SK-N-SH treated with all-trans-retinoic acid at 6 μM for 48 hours (cell line): Measurements from ENCODE around the gene SPATA33.
"Not testable (repeated sequence)": the region's sequence is repeated elsewhere in the genome, so short reads cannot be mapped to it uniquely, and the experiment has no call there.

ENCODE experiments used
- ATAC-seq: fragments of 200-7000 bp; cut with Tn5 transposase; 3 replicates; pipeline ENCODE4 v1.9.1; 2020; ENCODE audit warnings: mild to moderate bottlenecking, moderate library complexity
- ARNTL ChIP-seq: fragments of 450-650 bp; formaldehyde crosslinking; IDR thresholded peaks from 2 replicates; pipeline ENCODE4 v1.5.0; 2020; ENCODE audit warnings: low read depth, mild to moderate bottlenecking, moderate library complexity, borderline replicate concordance
- BACH2 ChIP-seq: fragments of 250-450 bp; sonication (Bioruptor Pico); IDR thresholded peaks from 2 replicates; pipeline ENCODE4 v1.9.0; 2021; ENCODE audit warnings: mild to moderate bottlenecking, borderline replicate concordance
- CREB5 ChIP-seq: fragments of 250-450 bp; sonication (Bioruptor Pico); IDR thresholded peaks from 2 replicates; pipeline ENCODE4 v1.5.1; 2020; ENCODE audit warnings: low read depth, mild to moderate bottlenecking, moderate library complexity
- CSRNP3 ChIP-seq: fragments of 250-450 bp; sonication (Bioruptor Pico); IDR thresholded peaks from 2 replicates; pipeline ENCODE4 v1.5.1; 2021; ENCODE audit warnings: mild to moderate bottlenecking, moderate library complexity
- ESRRG ChIP-seq: fragments of 250-450 bp; sonication (Bioruptor Pico); IDR thresholded peaks from 2 replicates; pipeline ENCODE4 v1.6.1; 2021; ENCODE audit warnings: mild to moderate bottlenecking
- GLIS3 ChIP-seq: fragments of 250-450 bp; sonication (Bioruptor Pico); IDR thresholded peaks from 2 replicates; pipeline ENCODE4 v1.5.0; 2020; ENCODE audit warnings: mild to moderate bottlenecking, moderate library complexity
- PATZ1 ChIP-seq: fragments of 250-450 bp; sonication (Bioruptor Pico); IDR thresholded peaks from 2 replicates; pipeline ENCODE4 v1.8.0; 2020; ENCODE audit warnings: mild to moderate bottlenecking, moderate library complexity, borderline replicate concordance
- POU6F1 ChIP-seq: fragments of 250-450 bp; sonication (Bioruptor Pico); IDR thresholded peaks from 2 replicates; pipeline ENCODE4 v1.8.0; 2021; ENCODE audit warnings: low read depth, mild to moderate bottlenecking, moderate library complexity, borderline replicate concordance
- PPARA ChIP-seq: fragments of 250-450 bp; sonication (Bioruptor Pico); IDR thresholded peaks from 2 replicates; pipeline ENCODE4 v1.5.0; 2020; ENCODE audit warnings: mild to moderate bottlenecking, borderline replicate concordance
- RARB ChIP-seq: fragments of 250-450 bp; sonication (Bioruptor Pico); IDR thresholded peaks from 2 replicates; pipeline ENCODE4 v1.8.0; 2021; ENCODE audit warnings: mild to moderate bottlenecking, moderate library complexity
- SNAI2 ChIP-seq: fragments of 250-450 bp; sonication (Bioruptor Pico); IDR thresholded peaks from 2 replicates; pipeline ENCODE4 v1.5.0; 2020; ENCODE audit warnings: mild to moderate bottlenecking, moderate library complexity
- TCF4 ChIP-seq: fragments of 250-450 bp; sonication (Bioruptor Pico); IDR thresholded peaks from 2 replicates; pipeline ENCODE4 v1.8.0; 2021; ENCODE audit warnings: mild to moderate bottlenecking, moderate library complexity, borderline replicate concordance
- TOX ChIP-seq: fragments of 250-450 bp; sonication (Bioruptor Pico); IDR thresholded peaks from 2 replicates; pipeline ENCODE4 v1.8.0; 2021; ENCODE audit warnings: mild to moderate bottlenecking, moderate library complexity, borderline replicate concordance
- TSHZ2 ChIP-seq: fragments of 250-450 bp; sonication (Bioruptor Pico); IDR thresholded peaks from 2 replicates; pipeline ENCODE4 v1.5.0; 2020; ENCODE audit warnings: mild to moderate bottlenecking, moderate library complexity
- ZC3H10 ChIP-seq: fragments of 250-450 bp; sonication (Bioruptor Pico); IDR thresholded peaks from 2 replicates; pipeline ENCODE4 v1.5.1; 2021; ENCODE audit warnings: mild to moderate bottlenecking, moderate library complexity
- ZFP3 ChIP-seq: fragments of 250-450 bp; sonication (Bioruptor Pico); IDR thresholded peaks from 2 replicates; pipeline ENCODE4 v1.5.0; 2020; ENCODE audit warnings: mild to moderate bottlenecking, moderate library complexity
- ZFP30 ChIP-seq: fragments of 450-650 bp; formaldehyde crosslinking; IDR thresholded peaks from 2 replicates; pipeline ENCODE4 v1.5.0; 2022; ENCODE audit warnings: mild to moderate bottlenecking, moderate library complexity
- ZNF565 ChIP-seq: fragments of 450-650 bp; formaldehyde crosslinking; conservative IDR thresholded peaks from 2 replicates; pipeline ENCODE4 v1.5.0; 2020; ENCODE audit warnings: low read depth, mild to moderate bottlenecking, moderate library complexity
- ZNF70 ChIP-seq: fragments of 450-650 bp; formaldehyde crosslinking; IDR thresholded peaks from 2 replicates; pipeline ENCODE4 v1.5.0; 2020; ENCODE audit warnings: mild to moderate bottlenecking, moderate library complexity
- ZNF8 ChIP-seq: fragments of 450-650 bp; formaldehyde crosslinking; IDR thresholded peaks from 2 replicates; pipeline ENCODE4 v1.5.0; 2020; ENCODE audit warnings: mild to moderate bottlenecking, moderate library complexity

SPATA33 gene

GRCh38 chr16:89695875-89696669 is 38.4 kb downstream of the SPATA33 start (continued):
- no peak for TF ChIP-seq TSHZ2 (CRISPR knock-in tag)

- ATAC-seq = no peak
- TF ChIP-seq ZFP30 = no peak
- no peak for TF ChIP-seq POU6F1
- no peak for TF ChIP-seq ZNF70 (CRISPR knock-in tag)
- TF ChIP-seq ZC3H10 = no peak
- TF ChIP-seq ZNF8 (CRISPR knock-in tag) = no peak
- TF ChIP-seq GLIS3 (CRISPR knock-in tag) = no peak
- no peak for TF ChIP-seq PPARA (CRISPR knock-in tag)
- no peak for TF ChIP-seq RARB (CRISPR knock-in tag)
- TF ChIP-seq ESRRG (CRISPR knock-in tag) = no peak
- no peak for TF ChIP-seq BACH2 (CRISPR knock-in tag)
- TF ChIP-seq ZFP3 = no peak
- no peak for TF ChIP-seq TOX
- no peak for TF ChIP-seq ARNTL (CRISPR knock-in tag)
- TF ChIP-seq ZNF565 = no peak
These were observed 39.1 kb downstream of the SPATA33 start for GRCh38 chr16:89696670-89697128.

- no peak for TF ChIP-seq TOX
- no peak for TF ChIP-seq BACH2 (CRISPR knock-in tag)
- no peak for TF ChIP-seq SNAI2
- no peak for TF ChIP-seq PATZ1
- TF ChIP-seq ZFP30 = no peak
- TF ChIP-seq GLIS3 (CRISPR knock-in tag) = no peak
- no peak for TF ChIP-seq ARNTL (CRISPR knock-in tag)
- TF ChIP-seq PPARA (CRISPR knock-in tag) = no peak
- no peak for ATAC-seq
These were observed 39.6 kb downstream of the SPATA33 start for GRCh38 chr16:89697161-89697615.

- TF ChIP-seq ZNF8 (CRISPR knock-in tag) (no peak), ZNF565 (no peak), TCF4 (CRISPR knock-in tag) (no peak), ARNTL (CRISPR knock-in tag) (no peak), ESRRG (CRISPR knock-in tag) (no peak), TSHZ2 (CRISPR knock-in tag) (no peak), ZNF70 (CRISPR knock-in tag) (no peak), CREB5 (CRISPR knock-in tag) (no peak), RARB (CRISPR knock-in tag) (no peak), CSRNP3 (CRISPR knock-in tag) (no peak), TOX (no peak)
- ATAC-seq = no peak
These were observed 40.1 kb downstream of the SPATA33 start for GRCh38 chr16:89697616-89698331.

GRCh38 chr16:89698717-89699116 is 41.1 kb downstream of the SPATA33 start:
- not testable (repeated sequence) for ATAC-seq
